Neuronal stem cell (in vitro differentiated cells): ENCODE results near the gene N4BP2.

Experiments used
- DNase-seq: peaks from one replicate; pipeline ENCODE4 v3.0.0-alpha.2; 2013; ENCODE audit warnings: low spot score
- H2AFZ ChIP-seq: one replicate; pipeline ENCODE4 v1.6.1; 2013; ENCODE audit warnings: mild to moderate bottlenecking, low read length, inconsistent platforms
- H2AK5ac ChIP-seq: 2 replicates; pipeline ENCODE4 v1.6.1; 2013; ENCODE audit warnings: low read depth, mild to moderate bottlenecking, inconsistent platforms, low read length, moderate library complexity, mixed read lengths
- H2BK120ac ChIP-seq: 2 replicates; pipeline ENCODE4 v1.6.1; 2013; ENCODE audit warnings: low read depth, mild to moderate bottlenecking, inconsistent platforms, low read length, moderate library complexity, mixed read lengths
- H2BK12ac ChIP-seq: one replicate; pipeline ENCODE4 v1.6.1; 2013; ENCODE audit warnings: low read length, inconsistent platforms
- H2BK15ac ChIP-seq: 2 replicates; pipeline ENCODE4 v1.6.1; 2013; ENCODE audit warnings: mild to moderate bottlenecking, low read length, inconsistent platforms, mixed read lengths
- H2BK5ac ChIP-seq: one replicate; pipeline ENCODE4 v1.6.1; 2013; ENCODE audit warnings: inconsistent platforms, mild to moderate bottlenecking, low read length, moderate library complexity
- H3K14ac ChIP-seq: one replicate; pipeline ENCODE4 v1.6.1; 2013; ENCODE audit warnings: low read length, inconsistent platforms
- H3K18ac ChIP-seq: 2 replicates; pipeline ENCODE4 v1.6.1; 2013; ENCODE audit warnings: low read length, inconsistent platforms
- H3K23ac ChIP-seq: 2 replicates; pipeline ENCODE4 v1.6.1; 2013; ENCODE audit warnings: low read depth, mild to moderate bottlenecking, mixed read lengths, low read length, inconsistent platforms; ENCODE audit not compliant: poor library complexity
- H3K27ac ChIP-seq: replicated peaks from 3 replicates; pipeline ENCODE4 v1.5.1; 2013; ENCODE audit warnings: low read length, inconsistent platforms
- H3K27me3 ChIP-seq, 3 experiments: 2 replicates each; pipeline ENCODE4 v1.6.1; 2013; ENCODE audit warnings: low read length in 3 of 3, mild to moderate bottlenecking in 2 of 3, inconsistent platforms in 1 of 3, low read depth in 1 of 3, mixed read lengths in 1 of 3, moderate library complexity in 1 of 3; ENCODE audit not compliant: control insufficient read depth in 3 of 3, insufficient read depth in 3 of 3
- H3K36me3 ChIP-seq, 2 donors: replicated peaks in 1 of 2; 2 replicates each; pipeline ENCODE4 v1.6.1; 2013; ENCODE audit warnings: low read length in 2 of 2; ENCODE audit not compliant: control insufficient read depth in 2 of 2, insufficient read depth in 2 of 2
- H3K4ac ChIP-seq: 2 replicates; pipeline ENCODE4 v1.6.1; 2013; ENCODE audit warnings: inconsistent platforms, mild to moderate bottlenecking, low read length, moderate library complexity
- H3K4me1 ChIP-seq, 2 donors: 1 replicate in 1 of 2; 2 replicates in 1 of 2; pipeline ENCODE4 v1.6.1; 2013; ENCODE audit warnings: low read length in 2 of 2, low read depth in 1 of 2; ENCODE audit not compliant: control insufficient read depth in 2 of 2, insufficient read depth in 1 of 2
- H3K4me2 ChIP-seq: one replicate; pipeline ENCODE4 v1.6.1; 2013; ENCODE audit warnings: mild to moderate bottlenecking, low read length, inconsistent platforms; ENCODE audit not compliant: insufficient read depth, poor library complexity, severe bottlenecking
- H3K4me3 ChIP-seq, 2 donors: 2 replicates each; pipeline ENCODE4 v1.5.1; 2013; ENCODE audit warnings: low read length in 2 of 2, mild to moderate bottlenecking in 2 of 2, inconsistent platforms in 1 of 2, moderate library complexity in 1 of 2
- H3K79me1 ChIP-seq: one replicate; pipeline ENCODE4 v1.6.1; 2013; ENCODE audit warnings: low read depth, mild to moderate bottlenecking, inconsistent platforms, low read length, moderate library complexity
- H3K9ac ChIP-seq: one replicate; pipeline ENCODE4 v1.6.1; 2013; ENCODE audit warnings: mild to moderate bottlenecking, low read depth, low read length, inconsistent platforms; ENCODE audit not compliant: poor library complexity
- H3K9me3 ChIP-seq, 2 donors: replicated peaks in 1 of 2; 2 replicates each; pipeline versions ENCODE3 to v1.6.1; 2013; ENCODE audit warnings: low read length in 2 of 2, mild to moderate bottlenecking in 2 of 2, inconsistent platforms in 1 of 2, low read depth in 1 of 2, mixed read lengths in 1 of 2, moderate library complexity in 1 of 2; ENCODE audit not compliant: control insufficient read depth in 2 of 2, insufficient read depth in 1 of 2
- H4K8ac ChIP-seq: one replicate; pipeline ENCODE4 v1.6.1; 2013; ENCODE audit warnings: low read depth, mild to moderate bottlenecking, inconsistent platforms, low read length, moderate library complexity
- H4K91ac ChIP-seq: one replicate; pipeline ENCODE4 v1.6.1; 2013; ENCODE audit warnings: low read length, low read depth, mild to moderate bottlenecking, inconsistent platforms; ENCODE audit not compliant: poor library complexity
- WGBS, 2 donors: extraction: QIAGEN DNeasy Blood & Tissue Kit; methylation state at CpG; one replicate each; pipeline ENCODE4 v1.1.7; 2013; ENCODE audit warnings: missing lambda C conversion rate in 2 of 2, mixed read lengths in 1 of 2; ENCODE audit not compliant: insufficient read length in 2 of 2, insufficient replicate concordance in 1 of 2; ENCODE audit errors: extremely low coverage in 2 of 2; 5-methylcytosine and 5-hydroxymethylcytosine counted together

N4BP2 gene

GRCh38 chr4:40152637-40153036 is 96.0 kb downstream of the N4BP2 start:
- Histone ChIP-seq H3K4ac (no peak overlapping the region), H3K14ac (no peak overlapping the region), H3K18ac (no peak overlapping the region), H3K27ac (no peak overlapping the region), H3K4me1 (no peaks in the 10 kb centered on the region), H3K36me3 (peaks cover 0 to 80% of the 10 kb centered on the region in 2 donors), H2BK120ac (no peak overlapping the region), H3K9me3 (peaks cover 5 to 19% of the 10 kb centered on the region in 2 donors), H2BK5ac (no peak overlapping the region), H3K27me3 (no peaks in the 10 kb centered on the region), H4K91ac (no peak overlapping the region), H3K4me3 (no peak overlapping the region), H3K4me2 (no peak overlapping the region), H2AFZ (no peak overlapping the region), H2BK15ac (no peak overlapping the region), H3K79me1 (no peaks in the 10 kb centered on the region), H2AK5ac (no peak overlapping the region), H3K23ac (no peak overlapping the region), H2BK12ac (no peak overlapping the region), H4K8ac (no peak overlapping the region), H3K9ac (no peak overlapping the region)
- no CpG with 5 or more reads among the region's 4 CpGs for WGBS, 2 donors
- DNase-seq = no peak

GRCh38 chr4:40157436-40157835 is 100.8 kb downstream of the N4BP2 start:
- Histone ChIP-seq H3K36me3 (peaks cover 0 to 91% of the 10 kb centered on the region in 2 donors), H2BK15ac (no peak overlapping the region), H3K4me2 (no peak overlapping the region), H2AK5ac (no peak overlapping the region), H3K4me1 (peaks cover 0 to 2% of the 10 kb centered on the region in 2 donors), H2BK12ac (no peak overlapping the region), H3K9ac (no peak overlapping the region), H3K23ac (no peak overlapping the region), H3K27me3 (no peaks in the 10 kb centered on the region), H3K14ac (no peak overlapping the region), H4K91ac (no peak overlapping the region), H3K18ac (no peak overlapping the region), H2AFZ (no peak overlapping the region), H3K27ac (no peak overlapping the region), H2BK120ac (no peak overlapping the region), H3K79me1 (no peaks in the 10 kb centered on the region), H3K9me3 (peaks cover 0 to 4% of the 10 kb centered on the region in 2 donors), H3K4ac (no peak overlapping the region), H2BK5ac (no peak overlapping the region), H4K8ac (no peak overlapping the region), H3K4me3 (no peak overlapping the region)
- no peak for DNase-seq
- 100% methylated on average over 1 of the region's 4 CpGs; no CpG with 5 or more reads in 1 of the 2 donors for WGBS, 2 donors

- Histone ChIP-seq H3K18ac (no peak overlapping the region), H2AK5ac (no peak overlapping the region), H3K79me1 (no peaks in the 10 kb centered on the region), H2AFZ (no peak overlapping the region), H3K4ac (no peak overlapping the region), H3K4me3 (no peak overlapping the region), H3K27ac (no peak overlapping the region), H4K8ac (no peak overlapping the region), H3K36me3 (peaks cover 0 to 67% of the 10 kb centered on the region in 2 donors), H3K4me1 (peaks cover 0 to 2% of the 10 kb centered on the region in 2 donors), H4K91ac (no peak overlapping the region), H2BK12ac (no peak overlapping the region), H2BK120ac (no peak overlapping the region), H3K27me3 (no peaks in the 10 kb centered on the region), H3K9ac (no peak overlapping the region), H3K4me2 (no peak overlapping the region), H2BK5ac (no peak overlapping the region), H3K14ac (no peak overlapping the region), H3K23ac (no peak overlapping the region), H2BK15ac (no peak overlapping the region), H3K9me3 (peaks cover 0 to 4% of the 10 kb centered on the region in 2 donors)
- no peak for DNase-seq
- WGBS, 2 donors = no CpG with 5 or more reads among the region's 9 CpGs
These were observed 103.6 kb downstream of the N4BP2 start for GRCh38 chr4:40160258-40160657.

DNA sequence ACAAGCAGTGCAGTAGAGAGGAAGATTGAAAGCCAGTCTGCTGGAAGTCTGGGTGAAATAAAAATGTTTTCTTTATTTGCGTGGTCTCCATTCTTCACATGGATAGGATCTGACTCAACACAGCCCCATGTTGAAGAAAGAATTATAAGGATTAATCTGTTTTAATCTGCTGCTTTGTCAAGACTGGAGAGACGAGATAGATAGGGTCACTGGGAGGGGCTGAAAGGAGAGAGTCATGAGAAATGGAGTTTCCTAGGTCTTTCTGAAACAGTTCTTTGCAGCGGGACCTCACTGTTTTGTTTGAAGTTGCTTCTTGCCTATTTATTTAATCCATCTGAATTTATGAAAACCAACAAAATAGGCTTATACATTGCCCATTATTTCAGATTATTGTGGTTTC is 107.8 kb downstream of the N4BP2 start:
- no peak overlapping the region for H2BK12ac ChIP-seq
- no peak overlapping the region for H2BK5ac ChIP-seq
- no peak overlapping the region for H3K18ac ChIP-seq
- no peak overlapping the region for H3K27ac ChIP-seq
- no peak overlapping the region for H3K4ac ChIP-seq
- H3K23ac ChIP-seq = no peak overlapping the region
- H3K36me3 ChIP-seq = peaks cover 0 to 40% of the 10 kb centered on the region in 2 donors
- H4K8ac ChIP-seq = no peak overlapping the region
- H2AK5ac ChIP-seq = no peak overlapping the region
- no peak overlapping the region for H2BK120ac ChIP-seq
- no peak overlapping the region for H4K91ac ChIP-seq
- no peak overlapping the region for H3K4me2 ChIP-seq
- H2AFZ ChIP-seq = no peak overlapping the region
- H3K27me3 ChIP-seq = no peaks in the 10 kb centered on the region
- WGBS, 2 donors = no CpG with 5 or more reads among the region's 3 CpGs
- no peak overlapping the region for H3K9ac ChIP-seq
- H3K9me3 ChIP-seq = peaks cover 0 to 16% of the 10 kb centered on the region in 2 donors
- H2BK15ac ChIP-seq = no peak overlapping the region
- no peak overlapping the region for H3K4me3 ChIP-seq
- no peak for DNase-seq
- H3K4me1 ChIP-seq = peaks cover 0 to 2% of the 10 kb centered on the region in 2 donors
- no peak overlapping the region for H3K14ac ChIP-seq
- no peaks in the 10 kb centered on the region for H3K79me1 ChIP-seq
